Fibroblast of mammary gland (primary cell): Measurements from ENCODE around the gene PHF23.

ENCODE experiments used
- DNase-seq: peaks from one replicate; pipeline ENCODE4 v3.0.0-alpha.2; 2010; ENCODE audit warnings: low read depth
- H3K4me3 ChIP-seq: 2 replicates; pipeline ENCODE4 v1.5.1; 2011; ENCODE audit warnings: low read depth, mild to moderate bottlenecking, low read length, moderate library complexity; ENCODE audit not compliant: control insufficient read depth
- TF ChIP-seq, protein P1 (sequence below): conservative IDR thresholded peaks from 2 replicates; pipeline ENCODE4 v1.5.1; 2011; ENCODE audit warnings: low read depth, low read length, inconsistent platforms; ENCODE audit not compliant: control insufficient read depth, insufficient read depth

Gene PHF23

DNA sequence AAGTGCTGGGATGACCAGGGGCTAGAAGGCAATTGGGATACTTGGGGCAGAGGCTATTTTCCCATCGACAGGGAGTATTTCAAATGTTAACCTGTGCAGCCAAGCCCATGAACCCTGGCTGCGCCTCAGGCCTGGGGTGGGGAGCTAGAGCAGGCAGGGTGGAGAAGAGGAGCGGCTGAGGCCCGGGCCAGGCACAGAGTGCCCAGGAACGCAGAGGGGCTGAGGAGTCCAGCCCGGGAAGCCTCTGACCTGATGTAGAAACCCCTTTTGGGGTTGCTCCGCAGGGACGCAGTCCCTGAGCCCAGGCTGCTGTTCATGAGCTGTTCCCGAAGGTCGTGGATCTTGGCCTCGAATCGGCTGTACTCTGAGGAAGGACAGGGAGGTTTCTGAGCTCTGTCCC is 43.3 kb downstream of the PHF23 start:
- no peak overlapping the region for H3K4me3 ChIP-seq
- TF ChIP-seq, protein P1, sequence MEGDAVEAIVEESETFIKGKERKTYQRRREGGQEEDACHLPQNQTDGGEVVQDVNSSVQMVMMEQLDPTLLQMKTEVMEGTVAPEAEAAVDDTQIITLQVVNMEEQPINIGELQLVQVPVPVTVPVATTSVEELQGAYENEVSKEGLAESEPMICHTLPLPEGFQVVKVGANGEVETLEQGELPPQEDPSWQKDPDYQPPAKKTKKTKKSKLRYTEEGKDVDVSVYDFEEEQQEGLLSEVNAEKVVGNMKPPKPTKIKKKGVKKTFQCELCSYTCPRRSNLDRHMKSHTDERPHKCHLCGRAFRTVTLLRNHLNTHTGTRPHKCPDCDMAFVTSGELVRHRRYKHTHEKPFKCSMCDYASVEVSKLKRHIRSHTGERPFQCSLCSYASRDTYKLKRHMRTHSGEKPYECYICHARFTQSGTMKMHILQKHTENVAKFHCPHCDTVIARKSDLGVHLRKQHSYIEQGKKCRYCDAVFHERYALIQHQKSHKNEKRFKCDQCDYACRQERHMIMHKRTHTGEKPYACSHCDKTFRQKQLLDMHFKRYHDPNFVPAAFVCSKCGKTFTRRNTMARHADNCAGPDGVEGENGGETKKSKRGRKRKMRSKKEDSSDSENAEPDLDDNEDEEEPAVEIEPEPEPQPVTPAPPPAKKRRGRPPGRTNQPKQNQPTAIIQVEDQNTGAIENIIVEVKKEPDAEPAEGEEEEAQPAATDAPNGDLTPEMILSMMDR, result no peak
- no peak for DNase-seq

GRCh38 chr17:7192271-7192937 is 46.9 kb downstream of the PHF23 start:
- no peak overlapping the region for H3K4me3 ChIP-seq
- DNase-seq, result no peak

GRCh38 chr17:7191571-7192270 is 47.5 kb downstream of the PHF23 start:
- TF ChIP-seq, protein P1, result no peak
- H3K4me3 ChIP-seq, result no peak overlapping the region
- DNase-seq, result peak; percentile 37

More at GRCh38 chr17:7192271-7192937, 46.9 kb downstream of the PHF23 start:
- TF ChIP-seq, protein P1, result no peak

DNA sequence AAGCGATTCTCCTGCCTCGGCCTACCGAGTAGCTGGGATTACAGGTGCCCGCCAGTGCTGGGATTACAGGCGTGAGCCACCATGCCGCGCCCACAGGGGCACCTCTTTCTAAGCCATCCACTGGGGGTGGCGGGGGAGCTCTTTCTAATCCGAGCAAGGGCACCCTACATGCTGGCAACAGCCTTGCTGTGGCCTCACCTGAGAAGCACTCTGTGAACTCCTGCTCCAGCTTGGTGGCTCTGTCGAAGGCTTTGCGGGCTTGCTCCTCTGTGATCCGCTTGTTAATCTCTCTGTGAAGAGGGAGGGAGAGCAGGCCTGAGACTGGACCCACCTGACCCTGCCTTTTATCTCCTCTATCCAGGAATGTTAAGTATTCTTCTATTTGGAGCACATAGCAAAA is 48.2 kb downstream of the PHF23 start:
- DNase-seq, result no peak
- H3K4me3 ChIP-seq, result no peak overlapping the region
- TF ChIP-seq, protein P1, result no peak

GRCh38 chr17:7190276-7190917 is 48.9 kb downstream of the PHF23 start:
- no peak for DNase-seq
- no peak overlapping the region for H3K4me3 ChIP-seq
- TF ChIP-seq, protein P1, result no peak

DNA sequence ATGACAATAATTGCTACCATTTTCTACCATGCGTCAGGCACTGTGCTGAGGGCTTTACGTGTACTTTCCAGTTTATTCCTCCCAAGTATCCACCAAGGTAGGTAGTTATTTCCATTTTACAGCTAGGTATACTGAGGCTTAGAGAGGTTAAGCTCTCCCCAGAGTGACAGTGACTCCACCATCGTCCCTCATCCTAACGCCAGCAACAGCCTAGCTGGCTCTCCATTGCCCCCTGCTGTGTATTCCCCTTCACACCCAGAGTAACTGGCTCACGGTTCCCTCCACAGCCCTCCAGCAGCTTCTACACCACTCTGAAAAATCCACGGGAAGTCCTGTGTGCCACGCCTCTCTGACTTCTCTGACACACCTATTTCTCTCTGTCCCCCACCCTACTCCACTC is 53.0 kb downstream of the PHF23 start:
- peak; percentile 22 for DNase-seq
- TF ChIP-seq, protein P1, result peak; percentile 30
- H3K4me3 ChIP-seq, result no peak overlapping the region
